Measurements from ENCODE around the gene TMEM263.
"Not testable (repeated sequence)": the region's sequence is repeated elsewhere in the genome, so short reads cannot be mapped to it uniquely, and the experiment has no call there.

TMEM263 gene

DNA sequence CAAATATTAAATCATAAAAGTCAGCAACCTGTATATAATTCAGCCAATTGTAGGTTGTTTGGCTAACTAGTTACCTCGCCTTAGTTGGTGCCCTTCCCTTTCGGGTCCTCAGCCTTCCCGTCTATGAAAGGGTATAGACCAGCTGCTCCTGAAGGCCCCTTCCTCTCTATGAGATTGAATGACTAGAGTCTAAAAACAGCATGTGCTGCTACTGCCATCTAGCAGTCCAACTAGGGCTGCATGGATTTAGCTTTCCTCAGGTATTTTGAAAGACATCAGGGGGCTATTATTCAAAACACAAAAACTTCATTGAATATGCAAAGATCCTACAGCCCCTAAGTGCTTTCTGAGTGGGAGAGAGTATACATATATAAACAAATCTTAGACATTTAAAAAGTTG lies 37.0 kb upstream of the TMEM263 start:
- no peaks in the 10 kb centered on the region for H3K36me3 ChIP-seq (ENCODE audit: insufficient read depth, low read length)
- no peaks in the 10 kb centered on the region for H3K79me2 ChIP-seq (ENCODE audit: control insufficient read depth, insufficient read depth, low read length, unreplicated experiment)
- no peak overlapping the region for H3K27ac ChIP-seq (ENCODE audit: low read depth, low read length)
- H3K4me3 ChIP-seq (ENCODE audit: low read depth, low read length): no peak overlapping the region
- no peaks in the 10 kb centered on the region; the same call in none of the 2 replicates for H3K27me3 ChIP-seq (ENCODE audit: insufficient read depth, low read length)
- no peak overlapping the region for H2AFZ ChIP-seq (ENCODE audit: low read length, unreplicated experiment)
- no peaks in the 10 kb centered on the region for H3K4me1 ChIP-seq (ENCODE audit: control insufficient read depth, insufficient read depth, low read length, unreplicated experiment)

DNA sequence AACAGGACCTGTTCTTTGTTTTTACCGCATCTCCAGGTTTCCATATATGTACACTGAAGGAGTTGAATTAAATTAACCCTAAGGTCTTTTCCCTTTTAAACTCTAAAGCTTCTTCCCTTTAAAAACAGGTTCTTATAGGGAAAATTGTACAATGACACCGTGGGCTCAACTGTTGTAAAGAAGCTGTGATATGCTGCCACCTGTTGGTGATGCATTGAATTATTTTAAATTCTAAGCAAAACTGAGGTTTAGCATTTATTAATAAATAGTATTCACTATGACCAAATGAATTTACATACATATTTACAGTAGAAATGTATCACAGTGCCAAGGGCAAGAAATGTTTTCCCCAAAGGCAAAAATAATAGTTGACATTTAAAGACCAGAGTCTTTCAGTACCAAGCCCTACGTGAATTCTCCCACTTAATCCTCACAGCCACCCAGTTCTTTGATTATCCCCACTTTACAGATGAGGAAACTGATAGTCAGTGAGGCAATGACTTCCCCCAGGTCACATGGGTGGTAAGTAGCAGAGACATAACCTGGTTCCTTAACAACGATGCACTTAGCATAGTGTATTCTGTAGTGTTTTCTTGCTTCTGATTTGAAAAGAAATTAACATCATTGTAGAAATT lies 35.7 kb upstream of the TMEM263 start:
- H2AFZ ChIP-seq (ENCODE audit: low read length, unreplicated experiment): no peak overlapping the region
- no peaks in the 10 kb centered on the region for H3K4me1 ChIP-seq (ENCODE audit: control insufficient read depth, insufficient read depth, low read length, unreplicated experiment)
- no peak overlapping the region for H3K27ac ChIP-seq (ENCODE audit: low read depth, low read length)
- H3K79me2 ChIP-seq (ENCODE audit: control insufficient read depth, insufficient read depth, low read length, unreplicated experiment): no peaks in the 10 kb centered on the region
- H3K27me3 ChIP-seq (ENCODE audit: insufficient read depth, low read length): no peaks in the 10 kb centered on the region; the same call in none of the 2 replicates
- no peak overlapping the region for H3K4me3 ChIP-seq (ENCODE audit: low read depth, low read length)
- H3K36me3 ChIP-seq (ENCODE audit: insufficient read depth, low read length): no peaks in the 10 kb centered on the region

DNA sequence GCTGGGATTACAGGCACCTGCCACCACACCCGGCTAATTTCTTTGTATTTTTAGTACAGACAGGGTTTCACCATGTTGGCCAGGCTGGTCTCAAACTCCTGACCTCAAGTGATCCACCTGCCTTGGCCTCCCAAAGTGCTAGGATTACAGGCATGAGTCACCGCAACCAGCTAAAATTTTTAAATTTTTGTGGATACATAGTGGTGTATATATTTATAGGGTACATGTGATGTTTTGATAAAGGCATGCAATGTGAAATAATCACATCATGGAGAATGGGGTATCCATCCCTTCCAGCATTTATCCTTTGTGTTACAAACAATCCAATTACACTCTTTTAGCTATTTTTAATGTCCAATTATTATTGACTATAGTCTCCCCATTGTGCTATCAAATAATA lies 33.7 kb upstream of the TMEM263 start:
- not testable (repeated sequence) for H3K4me1 ChIP-seq (ENCODE audit: control insufficient read depth, insufficient read depth, low read length, unreplicated experiment); H3K36me3 ChIP-seq (ENCODE audit: insufficient read depth, low read length)

DNA sequence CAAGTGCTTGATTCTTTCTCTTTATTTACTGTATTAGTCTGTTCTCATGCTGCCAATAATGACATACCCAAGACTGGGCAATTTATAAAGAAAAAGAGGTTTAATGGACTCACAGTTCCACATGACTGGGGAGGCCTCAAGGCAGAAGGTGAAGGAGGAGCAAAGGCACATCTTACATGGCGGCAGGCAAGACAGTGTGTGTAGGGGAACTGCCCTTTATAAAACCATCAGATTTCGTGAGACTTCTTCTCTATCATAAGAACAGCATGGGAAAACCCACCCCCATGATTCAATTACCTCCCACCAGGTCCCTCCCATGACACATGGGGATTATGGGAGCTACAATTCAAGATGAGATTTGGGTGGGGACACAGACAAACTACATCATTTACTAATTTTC lies 32.1 kb upstream of the TMEM263 start:
- not testable (repeated sequence) for H3K27ac ChIP-seq (ENCODE audit: low read depth, low read length); H3K4me3 ChIP-seq (ENCODE audit: low read depth, low read length); H2AFZ ChIP-seq (ENCODE audit: low read length, unreplicated experiment); H3K27me3 ChIP-seq (ENCODE audit: insufficient read depth, low read length); H3K4me1 ChIP-seq (ENCODE audit: control insufficient read depth, insufficient read depth, low read length, unreplicated experiment); H3K79me2 ChIP-seq (ENCODE audit: control insufficient read depth, insufficient read depth, low read length, unreplicated experiment); H3K36me3 ChIP-seq (ENCODE audit: insufficient read depth, low read length)

More for the DNA sequence above, 33.7 kb upstream of the TMEM263 start:
- not testable (repeated sequence) for H3K27ac ChIP-seq (ENCODE audit: low read depth, low read length); H2AFZ ChIP-seq (ENCODE audit: low read length, unreplicated experiment); H3K27me3 ChIP-seq (ENCODE audit: insufficient read depth, low read length); H3K4me3 ChIP-seq (ENCODE audit: low read depth, low read length); H3K79me2 ChIP-seq (ENCODE audit: control insufficient read depth, insufficient read depth, low read length, unreplicated experiment)

DNA sequence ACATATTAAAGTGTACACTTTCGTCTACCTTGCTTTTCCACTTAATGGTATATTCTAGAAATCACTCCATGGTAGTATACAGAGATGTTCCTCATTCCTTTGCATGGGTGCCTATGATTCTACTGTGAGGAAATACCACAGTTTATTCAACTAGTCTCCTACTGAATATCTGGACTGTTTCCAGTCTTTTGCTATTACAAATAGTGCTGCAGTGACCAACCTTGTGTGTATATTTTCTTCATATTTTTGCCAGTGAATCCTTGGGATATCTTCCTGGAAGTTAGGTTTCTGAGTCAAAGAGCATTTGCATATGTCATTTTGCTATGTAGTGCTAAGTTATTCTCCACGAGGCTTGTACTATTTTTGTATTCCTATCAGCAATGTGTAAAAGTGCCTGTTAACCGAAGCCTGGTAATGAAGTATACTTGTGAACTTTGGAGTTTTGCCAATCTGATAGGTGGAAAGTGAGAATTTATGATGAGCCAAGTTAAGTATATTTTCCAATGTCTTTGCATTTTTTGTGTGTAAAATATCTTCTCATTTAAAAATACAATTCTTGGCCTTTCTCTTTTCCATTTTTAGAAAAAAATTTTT lies 31.3 kb upstream of the TMEM263 start:
- Histone ChIP-seq H3K36me3 (ENCODE audit: insufficient read depth, low read length) (no peaks in the 10 kb centered on the region), H3K79me2 (ENCODE audit: control insufficient read depth, insufficient read depth, low read length, unreplicated experiment) (no peaks in the 10 kb centered on the region), H3K4me1 (ENCODE audit: control insufficient read depth, insufficient read depth, low read length, unreplicated experiment) (no peaks in the 10 kb centered on the region), H2AFZ (ENCODE audit: low read length, unreplicated experiment) (no peak overlapping the region), H3K4me3 (ENCODE audit: low read depth, low read length) (no peak overlapping the region), H3K27me3 (ENCODE audit: insufficient read depth, low read length) (peaks cover 3% of the 10 kb centered on the region), H3K27ac (ENCODE audit: low read depth, low read length) (no peak overlapping the region)

DNA sequence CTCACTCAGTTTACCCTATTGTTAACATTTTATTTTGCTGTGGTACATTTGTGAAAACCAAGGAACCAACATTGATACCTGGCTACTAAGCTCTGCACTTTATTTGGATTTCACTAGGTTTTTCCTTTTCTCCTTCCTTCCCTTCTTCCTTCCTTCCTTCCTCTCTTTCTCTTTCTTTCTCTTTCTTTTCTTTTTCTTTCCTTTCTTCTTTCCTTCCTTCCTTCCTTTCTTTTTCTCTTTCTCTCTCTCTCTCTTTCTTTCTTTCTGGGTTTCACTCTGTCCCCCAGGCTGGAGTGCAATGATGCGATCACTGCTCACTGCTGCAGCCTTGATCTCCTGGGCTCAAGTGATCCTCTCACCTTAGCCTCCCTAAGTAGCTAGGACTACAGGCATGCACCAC lies 29.1 kb upstream of the TMEM263 start:
- Histone ChIP-seq H3K27ac (ENCODE audit: low read depth, low read length) (no peak overlapping the region), H3K36me3 (ENCODE audit: insufficient read depth, low read length) (no peaks in the 10 kb centered on the region), H3K27me3 (ENCODE audit: insufficient read depth, low read length) (peaks cover 9% of the 10 kb centered on the region), H3K79me2 (ENCODE audit: control insufficient read depth, insufficient read depth, low read length, unreplicated experiment) (no peaks in the 10 kb centered on the region), H3K4me3 (ENCODE audit: low read depth, low read length) (no peak overlapping the region), H3K4me1 (ENCODE audit: control insufficient read depth, insufficient read depth, low read length, unreplicated experiment) (no peaks in the 10 kb centered on the region), H2AFZ (ENCODE audit: low read length, unreplicated experiment) (no peak overlapping the region)

DNA sequence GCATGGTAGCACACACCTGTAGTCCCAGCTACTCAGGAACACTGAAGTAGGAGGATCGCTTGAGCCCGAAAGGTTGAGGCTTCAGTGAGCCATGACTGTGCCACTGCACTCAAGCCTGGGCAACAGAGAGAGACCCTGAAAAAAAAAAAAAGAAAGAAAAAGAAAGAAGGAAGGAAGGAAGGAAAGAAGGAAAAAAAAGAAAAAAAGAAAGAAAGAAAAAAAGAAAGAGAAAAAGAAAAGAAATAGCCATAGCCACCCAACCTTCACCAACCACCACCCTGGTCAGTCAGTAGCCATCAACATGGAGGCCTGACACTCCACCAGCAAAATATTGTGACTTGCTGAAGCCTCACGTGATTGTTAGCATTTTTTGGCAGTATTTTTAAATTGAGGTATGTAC lies 21.4 kb upstream of the TMEM263 start:
- Histone ChIP-seq H3K27ac (ENCODE audit: low read depth, low read length) (no peak overlapping the region), H2AFZ (ENCODE audit: low read length, unreplicated experiment) (no peak overlapping the region), H3K4me1 (ENCODE audit: control insufficient read depth, insufficient read depth, low read length, unreplicated experiment) (no peaks in the 10 kb centered on the region), H3K27me3 (ENCODE audit: insufficient read depth, low read length) (peaks cover 6% of the 10 kb centered on the region; the same call in 1 of the 2 replicates), H3K4me3 (ENCODE audit: low read depth, low read length) (no peak overlapping the region), H3K36me3 (ENCODE audit: insufficient read depth, low read length) (no peaks in the 10 kb centered on the region), H3K79me2 (ENCODE audit: control insufficient read depth, insufficient read depth, low read length, unreplicated experiment) (no peaks in the 10 kb centered on the region)

DNA sequence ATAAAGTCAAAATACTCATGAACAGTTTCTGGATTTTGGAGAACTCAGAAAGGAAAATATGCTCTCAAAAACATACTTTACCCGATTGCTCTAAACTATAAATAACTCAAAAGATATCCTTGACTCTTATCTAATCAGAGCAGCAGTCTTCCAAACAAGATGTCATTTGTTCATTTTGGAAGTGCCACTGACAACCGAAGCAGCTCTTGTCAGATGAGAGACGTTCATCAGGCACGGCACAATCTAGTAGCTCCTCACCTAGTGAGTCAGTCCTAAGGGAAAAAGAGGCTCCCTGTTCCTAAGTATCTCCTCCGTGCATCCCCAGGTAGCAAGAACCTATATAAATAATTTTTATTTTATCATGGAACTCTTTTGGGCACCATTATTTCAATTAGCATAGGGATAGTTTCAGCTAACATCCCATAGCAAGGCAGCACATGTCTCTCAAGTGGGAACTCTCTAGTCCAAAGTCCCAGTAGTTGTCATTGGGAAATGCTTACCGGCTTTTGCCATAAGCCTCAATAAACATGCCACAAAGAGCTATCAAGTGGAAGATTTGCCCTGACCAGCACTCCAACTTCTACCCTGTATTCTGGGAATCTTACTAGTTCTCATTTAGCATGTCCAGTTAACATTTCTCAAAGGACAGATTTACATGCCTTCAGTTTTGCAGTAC lies 14.1 kb upstream of the TMEM263 start:
- Histone ChIP-seq H3K79me2 (ENCODE audit: control insufficient read depth, insufficient read depth, low read length, unreplicated experiment) (no peaks in the 10 kb centered on the region), H2AFZ (ENCODE audit: low read length, unreplicated experiment) (no peak overlapping the region), H3K4me1 (ENCODE audit: control insufficient read depth, insufficient read depth, low read length, unreplicated experiment) (no peaks in the 10 kb centered on the region), H3K36me3 (ENCODE audit: insufficient read depth, low read length) (no peaks in the 10 kb centered on the region; the same call in 1 of the 2 replicates), H3K27me3 (ENCODE audit: insufficient read depth, low read length) (no peaks in the 10 kb centered on the region), H3K4me3 (ENCODE audit: low read depth, low read length) (no peak overlapping the region), H3K27ac (ENCODE audit: low read depth, low read length) (no peak overlapping the region)

DNA sequence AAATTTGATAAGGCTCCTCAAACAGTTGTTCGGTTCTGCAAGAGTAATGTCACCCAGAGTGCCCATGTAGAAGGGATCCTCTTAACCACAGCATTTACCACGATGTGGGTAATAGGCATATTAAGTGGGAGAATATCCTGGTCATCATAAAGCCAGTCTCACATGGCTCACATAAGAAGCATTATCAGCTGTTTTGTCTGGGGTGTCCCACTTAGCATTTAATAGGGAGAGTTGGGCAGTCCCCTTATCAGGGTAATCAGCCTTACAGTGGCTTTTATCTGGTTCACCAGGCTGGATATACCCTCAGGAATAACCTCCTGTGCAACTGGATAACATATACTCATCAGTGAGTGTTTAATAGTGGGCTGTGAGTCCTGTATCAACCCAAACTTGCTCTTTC lies 12.9 kb upstream of the TMEM263 start:
- Histone ChIP-seq H3K36me3 (ENCODE audit: insufficient read depth, low read length) (no peaks in the 10 kb centered on the region; the same call in 1 of the 2 replicates), H3K4me3 (ENCODE audit: low read depth, low read length) (no peak overlapping the region), H3K79me2 (ENCODE audit: control insufficient read depth, insufficient read depth, low read length, unreplicated experiment) (no peaks in the 10 kb centered on the region), H3K4me1 (ENCODE audit: control insufficient read depth, insufficient read depth, low read length, unreplicated experiment) (no peaks in the 10 kb centered on the region), H3K27ac (ENCODE audit: low read depth, low read length) (no peak overlapping the region), H3K27me3 (ENCODE audit: insufficient read depth, low read length) (no peaks in the 10 kb centered on the region), H2AFZ (ENCODE audit: low read length, unreplicated experiment) (no peak overlapping the region)

DNA sequence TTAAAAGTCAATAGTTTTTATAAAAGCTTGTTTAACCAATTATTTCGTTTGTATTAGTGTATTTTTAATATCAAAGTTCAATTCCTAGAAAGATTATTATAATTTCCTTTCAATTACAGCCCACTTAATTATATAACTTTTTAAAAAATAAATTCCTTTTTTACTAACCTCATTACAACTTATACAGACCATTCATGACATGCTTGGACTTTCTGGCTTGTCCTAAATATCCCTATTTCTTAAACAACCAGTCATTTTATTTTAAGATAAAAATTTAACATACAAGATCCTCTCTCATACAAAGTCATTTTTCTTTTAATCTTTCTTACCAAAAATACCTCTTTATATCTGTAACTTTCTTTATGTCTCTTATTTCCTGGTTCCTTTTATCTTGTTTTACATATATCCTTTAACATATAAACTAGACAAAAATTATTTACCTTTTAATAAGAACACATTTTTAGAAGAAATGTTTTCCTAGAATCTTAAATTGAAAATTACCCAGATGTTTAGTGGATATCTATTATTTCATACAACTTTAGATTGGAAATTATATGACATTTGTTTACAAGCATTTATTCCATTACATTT lies 10.4 kb upstream of the TMEM263 start:
- Histone ChIP-seq H3K79me2 (ENCODE audit: control insufficient read depth, insufficient read depth, low read length, unreplicated experiment) (no peaks in the 10 kb centered on the region), H3K4me3 (ENCODE audit: low read depth, low read length) (no peak overlapping the region), H3K36me3 (ENCODE audit: insufficient read depth, low read length) (no peaks in the 10 kb centered on the region; the same call in 1 of the 2 replicates), H3K4me1 (ENCODE audit: control insufficient read depth, insufficient read depth, low read length, unreplicated experiment) (no peaks in the 10 kb centered on the region), H3K27ac (ENCODE audit: low read depth, low read length) (no peak overlapping the region), H3K27me3 (ENCODE audit: insufficient read depth, low read length) (no peaks in the 10 kb centered on the region), H2AFZ (ENCODE audit: low read length, unreplicated experiment) (no peak overlapping the region)

All from ACC112 (cell line).